ENCODE measurements around the gene RGS21. TPM values are rescaled to one million over a fixed set of nuclear protein-coding genes. Genes with fewer than 3 reads are reported as not detected.

The RGS21 gene
- total RNA-seq, 2 experiments from 2014 or later, result not detected

DNA sequence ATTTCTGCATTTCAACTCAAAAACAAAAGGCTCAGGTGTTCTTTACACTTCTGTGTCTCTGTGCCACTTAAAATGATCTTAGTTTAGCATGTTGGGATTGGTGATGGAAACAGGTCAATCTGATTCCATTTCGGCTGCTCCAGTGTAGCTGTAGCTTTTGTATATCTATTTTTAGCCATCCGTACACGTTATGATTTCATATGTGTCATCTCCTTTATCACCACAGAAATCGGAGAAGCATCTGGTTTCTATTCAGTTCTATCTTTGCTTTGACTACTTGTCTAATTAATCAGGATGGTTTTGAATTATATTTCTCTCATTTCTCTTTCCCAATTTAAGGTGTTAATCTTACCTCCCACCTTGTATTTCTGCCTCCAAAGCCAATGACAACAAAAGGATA lies 41.1 kb downstream of the RGS21 start:
- Mint-ChIP-seq H3K9me3 (no peaks in the 10 kb centered on the region), H3K4me3 (no peak overlapping the region), H3K27me3 (no peaks in the 10 kb centered on the region), H3K4me1 (ENCODE audit: low read depth) (no peaks in the 10 kb centered on the region), H3K36me3 (ENCODE audit: low read depth) (no peaks in the 10 kb centered on the region), H3K27ac (no peak overlapping the region)
- Histone ChIP-seq H3K27me3 (ENCODE audit: control insufficient read depth in 1 of 2, insufficient read depth in 2 of 2, low read length in 2 of 2) (no peaks in the 10 kb centered on the region), H3K27ac (ENCODE audit: low read depth in 1 of 2, low read length in 2 of 2) (no peak overlapping the region), H3K9me3 (ENCODE audit: control insufficient read depth in 1 of 2, insufficient read depth in 1 of 2, low read length in 2 of 2) (no peaks in the 10 kb centered on the region), H3K4me1 (ENCODE audit: insufficient read depth, low read length) (no peaks in the 10 kb centered on the region), H3K4me3 (ENCODE audit: low read length) (no peak overlapping the region), H3K36me3 (ENCODE audit: insufficient read depth, low read length) (no peaks in the 10 kb centered on the region)
- intact Hi-C loops (cut with DNase I, micrococcal nuclease), result no loop called here
- ATAC-seq (ENCODE audit: poor library complexity) (no peak), DNase-seq (no peak)
- ChIA-PET POLR2A (no interaction called here), CTCF (no interaction called here)
- TF ChIP-seq, protein P1, sequence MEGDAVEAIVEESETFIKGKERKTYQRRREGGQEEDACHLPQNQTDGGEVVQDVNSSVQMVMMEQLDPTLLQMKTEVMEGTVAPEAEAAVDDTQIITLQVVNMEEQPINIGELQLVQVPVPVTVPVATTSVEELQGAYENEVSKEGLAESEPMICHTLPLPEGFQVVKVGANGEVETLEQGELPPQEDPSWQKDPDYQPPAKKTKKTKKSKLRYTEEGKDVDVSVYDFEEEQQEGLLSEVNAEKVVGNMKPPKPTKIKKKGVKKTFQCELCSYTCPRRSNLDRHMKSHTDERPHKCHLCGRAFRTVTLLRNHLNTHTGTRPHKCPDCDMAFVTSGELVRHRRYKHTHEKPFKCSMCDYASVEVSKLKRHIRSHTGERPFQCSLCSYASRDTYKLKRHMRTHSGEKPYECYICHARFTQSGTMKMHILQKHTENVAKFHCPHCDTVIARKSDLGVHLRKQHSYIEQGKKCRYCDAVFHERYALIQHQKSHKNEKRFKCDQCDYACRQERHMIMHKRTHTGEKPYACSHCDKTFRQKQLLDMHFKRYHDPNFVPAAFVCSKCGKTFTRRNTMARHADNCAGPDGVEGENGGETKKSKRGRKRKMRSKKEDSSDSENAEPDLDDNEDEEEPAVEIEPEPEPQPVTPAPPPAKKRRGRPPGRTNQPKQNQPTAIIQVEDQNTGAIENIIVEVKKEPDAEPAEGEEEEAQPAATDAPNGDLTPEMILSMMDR (IDR thresholded peaks at IDR 0.05), result no peak

DNA sequence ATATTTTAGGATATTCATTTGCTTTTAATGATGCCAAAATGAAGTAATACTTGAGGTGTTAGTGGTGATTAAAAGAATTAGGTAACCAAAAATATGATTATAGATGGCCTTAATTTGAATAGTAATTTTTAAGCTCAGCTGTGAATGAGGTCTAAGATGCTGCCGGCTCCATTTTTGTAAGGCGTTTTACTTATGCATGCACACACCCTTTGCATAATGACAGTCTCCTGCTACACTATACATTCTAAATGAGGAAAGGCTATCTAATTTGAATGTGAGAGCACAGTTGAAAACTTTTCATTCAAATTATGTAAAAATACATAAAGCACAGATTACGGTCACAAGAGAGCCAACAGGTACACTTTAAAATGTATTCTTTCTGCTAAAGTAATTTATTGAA lies 41.6 kb downstream of the RGS21 start:
- H3K4me3 Mint-ChIP-seq, result no peak overlapping the region
- Histone ChIP-seq H3K4me1 (ENCODE audit: insufficient read depth, low read length) (no peaks in the 10 kb centered on the region), H3K27me3 (ENCODE audit: control insufficient read depth in 1 of 2, insufficient read depth in 2 of 2, low read length in 2 of 2) (no peaks in the 10 kb centered on the region), H3K36me3 (ENCODE audit: insufficient read depth, low read length) (no peaks in the 10 kb centered on the region), H3K27ac (ENCODE audit: low read depth in 1 of 2, low read length in 2 of 2) (no peak overlapping the region), H3K4me3 (ENCODE audit: low read length) (no peak overlapping the region), H3K9me3 (ENCODE audit: control insufficient read depth in 1 of 2, insufficient read depth in 1 of 2, low read length in 2 of 2) (no peaks in the 10 kb centered on the region)
- no peaks in the 10 kb centered on the region for H3K9me3 Mint-ChIP-seq
- ATAC-seq (ENCODE audit: poor library complexity), result no peak
- no peak overlapping the region for H3K27ac Mint-ChIP-seq
- TF ChIP-seq, protein P1 (IDR thresholded peaks at IDR 0.05), result no peak
- no peaks in the 10 kb centered on the region for H3K27me3 Mint-ChIP-seq
- no peaks in the 10 kb centered on the region for H3K4me1 Mint-ChIP-seq (ENCODE audit: low read depth)
- ChIA-PET POLR2A (no interaction called here), CTCF (no interaction called here)
- DNase-seq, result no peak
- intact Hi-C loops (cut with DNase I, micrococcal nuclease), result no loop called here
- H3K36me3 Mint-ChIP-seq (ENCODE audit: low read depth), result no peaks in the 10 kb centered on the region

DNA sequence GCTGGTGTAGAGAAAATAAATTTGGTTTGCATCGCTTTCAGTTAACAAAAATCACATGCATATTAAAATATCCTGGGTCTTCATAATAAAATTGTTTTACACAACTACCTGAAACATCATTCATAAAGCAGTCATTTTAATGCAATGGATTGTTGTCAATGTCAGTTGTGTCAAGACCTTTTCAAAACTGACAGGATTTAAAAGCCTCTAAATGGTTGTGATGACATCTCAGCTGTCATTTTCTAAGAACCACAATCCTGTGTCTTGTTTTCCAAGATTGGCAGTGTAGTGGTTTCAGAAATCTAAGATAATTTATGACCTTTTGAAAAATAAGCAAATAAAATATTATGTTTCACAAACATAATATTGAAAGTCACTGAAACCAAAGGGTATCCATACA lies 42.0 kb downstream of the RGS21 start:
- no peaks in the 10 kb centered on the region for H3K9me3 ChIP-seq (ENCODE audit: control insufficient read depth in 1 of 2, insufficient read depth in 1 of 2, low read length in 2 of 2)
- Mint-ChIP-seq H3K9me3 (no peaks in the 10 kb centered on the region), H3K36me3 (ENCODE audit: low read depth) (no peaks in the 10 kb centered on the region), H3K27ac (no peak overlapping the region), H3K27me3 (no peaks in the 10 kb centered on the region), H3K4me3 (no peak overlapping the region), H3K4me1 (ENCODE audit: low read depth) (no peaks in the 10 kb centered on the region)
- no peaks in the 10 kb centered on the region for H3K4me1 ChIP-seq (ENCODE audit: insufficient read depth, low read length)
- TF ChIP-seq, protein P1 (IDR thresholded peaks at IDR 0.05), result no peak
- POLR2A ChIA-PET, result no interaction called here
- no peak for DNase-seq
- no peak overlapping the region for H3K27ac ChIP-seq (ENCODE audit: low read depth in 1 of 2, low read length in 2 of 2)
- no peak overlapping the region for H3K4me3 ChIP-seq (ENCODE audit: low read length)
- H3K27me3 ChIP-seq (ENCODE audit: control insufficient read depth in 1 of 2, insufficient read depth in 2 of 2, low read length in 2 of 2), result no peaks in the 10 kb centered on the region
- intact Hi-C loops (cut with DNase I, micrococcal nuclease), result no loop called here
- ATAC-seq (ENCODE audit: poor library complexity), result no peak
- CTCF ChIA-PET, result no interaction called here
- no peaks in the 10 kb centered on the region for H3K36me3 ChIP-seq (ENCODE audit: insufficient read depth, low read length)

All from CD4-positive, alpha-beta T cell (primary cell).